GM19372 (cell line): Measurements from ENCODE around the gene LINC01488.

Experiments used
- ATAC-seq: cut with Tn5 transposase; IDR thresholded peaks from one replicate; pipeline ENCODE4 v1.9.1; 2021; ENCODE audit warnings: mild to moderate bottlenecking, low read depth, moderate library complexity; ENCODE audit not compliant: unreplicated experiment

The LINC01488 gene

DNA sequence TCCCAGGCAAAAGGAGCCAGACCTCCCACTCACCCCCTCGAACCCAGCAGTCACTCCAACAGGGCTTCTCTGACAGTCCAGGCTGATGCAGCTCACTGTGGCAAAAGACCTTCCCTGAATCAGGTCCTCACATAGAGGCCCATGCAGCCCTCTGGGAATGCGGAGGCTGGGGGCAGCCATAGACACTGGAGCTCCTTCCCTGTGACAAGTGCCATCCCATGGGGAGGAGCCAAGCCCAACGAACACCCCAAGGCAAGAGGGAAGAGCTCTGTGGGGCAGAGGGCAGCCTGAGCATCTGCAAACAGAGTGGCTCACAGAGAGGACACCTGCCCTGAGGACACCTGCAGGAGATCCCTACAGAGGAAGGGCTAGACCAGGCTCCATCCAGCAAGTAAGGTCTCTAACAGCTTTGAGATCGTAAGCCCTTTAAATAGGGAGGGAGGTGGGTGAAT is at the start of gene LINC01488:
Gene LINC01488, plus strand, starts transcription at position 271 of the 452 bp plus-strand sequence.
- no peak for ATAC-seq

DNA sequence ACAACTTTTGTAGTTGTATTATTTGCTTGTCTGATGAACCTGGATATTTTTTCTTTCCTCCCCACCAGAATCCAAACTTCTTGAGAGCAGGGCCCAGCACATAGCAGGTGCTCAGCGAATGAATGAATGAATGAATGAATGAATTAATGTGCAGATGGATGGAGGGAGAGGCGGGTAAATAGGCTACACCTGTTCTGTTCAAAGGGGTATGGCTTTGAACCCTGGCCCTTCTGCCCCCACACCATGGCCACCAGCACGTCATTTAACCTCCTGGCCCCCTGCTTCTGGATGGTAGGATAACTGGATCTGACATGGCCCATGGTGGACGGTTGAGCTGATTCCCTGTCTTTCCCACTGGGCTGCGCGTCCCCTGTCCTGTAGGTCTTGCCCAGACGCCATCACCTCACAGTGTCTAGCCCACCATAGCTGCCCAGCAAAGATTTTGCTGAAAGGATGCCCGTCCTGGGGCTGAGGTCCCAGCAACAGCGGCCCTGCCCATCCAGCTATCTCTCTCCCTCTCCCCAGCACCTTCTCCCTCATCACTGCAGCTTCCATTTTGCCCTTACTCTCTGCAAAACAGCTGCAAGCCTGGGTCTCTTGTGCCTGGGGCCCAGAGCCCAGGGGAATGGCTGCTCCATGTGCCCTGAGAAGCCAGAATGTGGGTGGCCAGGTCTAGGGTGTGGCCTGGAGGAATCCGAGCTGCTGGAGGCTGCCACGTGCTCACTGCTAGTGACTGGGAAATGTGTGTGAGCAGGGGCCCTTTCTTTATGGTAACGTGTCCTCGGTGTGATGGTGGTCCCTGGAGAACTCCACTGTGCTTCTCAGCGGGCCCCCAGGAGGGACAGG is 49.3 kb upstream of the LINC01488 start:
- ATAC-seq, result no peak

DNA sequence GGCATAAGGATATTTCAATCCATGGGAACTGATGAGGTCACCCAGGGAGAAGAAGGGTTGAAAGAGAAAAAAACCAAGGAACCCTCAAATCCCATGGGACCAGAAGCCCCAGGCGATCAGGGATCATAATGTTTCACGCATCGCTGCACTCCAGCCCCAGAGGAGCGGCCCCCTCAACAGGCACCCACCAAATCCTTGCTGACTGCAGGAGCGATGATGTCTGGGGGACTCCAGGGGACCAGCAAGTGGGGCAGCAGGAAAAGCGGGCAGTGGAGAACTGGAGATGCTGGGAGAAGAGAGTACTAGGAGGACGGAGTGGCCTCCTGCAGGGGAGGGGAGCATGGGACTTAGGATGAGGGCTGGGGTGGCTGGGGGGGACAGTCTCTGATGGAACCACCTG is 47.7 kb upstream of the LINC01488 start:
- ATAC-seq, result no peak

DNA sequence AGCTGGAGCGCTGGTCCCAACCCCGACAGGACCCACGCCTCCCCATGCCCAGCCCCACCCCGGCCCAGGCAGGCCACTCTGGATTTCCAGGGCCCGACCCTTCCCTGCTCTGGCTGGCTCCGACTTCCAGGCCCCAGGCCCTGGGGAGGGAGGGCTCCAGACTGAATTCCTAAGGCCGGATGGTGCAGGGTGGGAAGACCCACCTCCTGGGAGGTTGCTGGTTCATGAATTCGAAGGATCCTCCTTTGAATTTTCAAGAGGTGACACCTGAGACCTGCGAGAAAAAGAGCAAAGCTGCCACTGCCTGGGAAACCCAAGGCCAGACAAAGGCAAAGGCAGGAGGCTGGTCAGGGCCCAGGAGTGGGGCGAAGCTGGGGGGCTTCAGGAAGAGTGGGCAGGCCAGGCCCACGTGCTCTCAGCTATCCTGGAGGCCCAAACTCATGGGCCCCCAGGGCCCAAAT is 47.0 kb upstream of the LINC01488 start:
- ATAC-seq, result no peak

DNA sequence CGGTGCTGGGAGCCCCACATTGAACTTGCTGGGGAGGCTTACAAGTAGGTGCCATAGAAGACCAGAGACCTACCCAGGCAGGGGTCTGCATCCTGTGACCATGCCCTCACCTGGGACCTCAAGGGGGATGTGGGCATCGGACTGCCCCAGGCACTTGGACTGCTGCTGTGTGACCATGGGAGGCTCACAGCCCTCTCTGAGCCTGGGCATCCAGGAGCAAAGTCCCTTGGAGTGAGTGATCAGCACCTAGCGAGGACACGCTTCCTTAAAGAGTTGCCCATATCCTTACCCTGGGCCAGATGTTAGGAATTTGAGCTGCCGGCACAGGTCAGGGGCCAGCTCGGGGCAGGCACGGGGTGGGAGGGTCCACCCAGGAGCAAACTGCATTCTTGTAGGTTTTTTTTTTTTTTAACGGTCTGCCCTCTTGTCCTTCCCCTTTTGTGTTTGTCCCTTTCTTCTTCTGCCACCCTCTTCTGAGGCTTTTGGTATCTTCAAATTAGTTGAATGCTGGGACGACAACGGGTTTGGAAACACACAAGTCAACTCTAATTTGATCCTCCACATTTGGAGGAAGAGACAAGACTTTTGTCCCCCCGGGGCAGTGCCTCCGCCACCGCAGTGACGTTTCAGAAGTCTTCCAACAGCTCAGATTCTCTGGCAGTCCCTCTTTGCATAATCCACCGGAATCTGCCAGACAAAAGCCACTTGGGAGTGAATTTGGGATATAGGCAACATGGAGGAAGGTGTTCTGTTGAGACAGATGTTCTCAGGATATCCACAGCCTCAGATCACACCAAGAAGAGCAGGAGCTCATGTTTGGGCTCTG is 46.1 kb upstream of the LINC01488 start:
- no peak for ATAC-seq

DNA sequence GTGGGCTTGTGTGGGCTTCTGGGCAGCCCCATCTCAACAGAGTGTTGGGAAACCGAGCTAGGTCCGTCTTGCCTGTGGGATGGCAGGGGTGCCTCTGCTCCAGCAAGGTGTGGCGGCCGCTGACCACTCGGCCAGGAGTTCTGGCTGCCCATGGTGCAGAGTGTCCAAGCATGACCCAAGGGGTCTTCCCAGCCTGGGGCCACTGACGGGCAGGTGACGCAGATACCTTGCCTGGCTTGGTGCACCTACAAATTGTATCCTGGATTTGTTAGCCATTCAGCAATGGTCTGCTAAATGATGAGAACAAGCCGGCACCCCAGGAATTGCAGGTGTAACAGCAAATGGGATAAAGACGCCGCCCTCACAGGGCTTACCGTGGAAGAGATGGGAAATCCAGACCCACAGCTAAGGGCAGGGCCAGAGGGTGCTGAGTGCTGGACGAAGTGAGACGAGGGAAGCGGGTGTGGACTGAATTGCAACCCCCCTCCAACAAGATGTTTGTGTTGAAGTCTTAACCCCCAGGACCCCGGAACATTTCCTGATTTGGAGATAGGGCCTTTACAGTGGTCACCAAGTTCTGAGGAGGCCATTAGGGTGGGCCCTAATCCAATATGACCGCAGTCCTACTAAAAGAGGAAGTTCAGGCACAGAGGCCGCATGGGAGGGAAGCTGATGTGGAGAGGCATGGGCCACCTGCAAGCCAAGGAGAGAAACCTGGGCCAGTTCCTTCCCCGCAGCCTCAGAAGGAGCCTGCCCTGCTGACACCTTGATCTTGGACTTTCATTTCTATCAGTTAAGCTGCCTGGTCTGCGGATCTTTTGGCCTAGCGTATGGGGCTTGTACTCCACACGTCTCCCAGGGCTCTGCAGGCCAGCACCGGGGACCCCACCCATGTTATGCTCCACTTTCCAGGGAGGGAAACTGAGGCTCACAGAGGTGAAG is 45.2 kb upstream of the LINC01488 start:
- no peak for ATAC-seq

DNA sequence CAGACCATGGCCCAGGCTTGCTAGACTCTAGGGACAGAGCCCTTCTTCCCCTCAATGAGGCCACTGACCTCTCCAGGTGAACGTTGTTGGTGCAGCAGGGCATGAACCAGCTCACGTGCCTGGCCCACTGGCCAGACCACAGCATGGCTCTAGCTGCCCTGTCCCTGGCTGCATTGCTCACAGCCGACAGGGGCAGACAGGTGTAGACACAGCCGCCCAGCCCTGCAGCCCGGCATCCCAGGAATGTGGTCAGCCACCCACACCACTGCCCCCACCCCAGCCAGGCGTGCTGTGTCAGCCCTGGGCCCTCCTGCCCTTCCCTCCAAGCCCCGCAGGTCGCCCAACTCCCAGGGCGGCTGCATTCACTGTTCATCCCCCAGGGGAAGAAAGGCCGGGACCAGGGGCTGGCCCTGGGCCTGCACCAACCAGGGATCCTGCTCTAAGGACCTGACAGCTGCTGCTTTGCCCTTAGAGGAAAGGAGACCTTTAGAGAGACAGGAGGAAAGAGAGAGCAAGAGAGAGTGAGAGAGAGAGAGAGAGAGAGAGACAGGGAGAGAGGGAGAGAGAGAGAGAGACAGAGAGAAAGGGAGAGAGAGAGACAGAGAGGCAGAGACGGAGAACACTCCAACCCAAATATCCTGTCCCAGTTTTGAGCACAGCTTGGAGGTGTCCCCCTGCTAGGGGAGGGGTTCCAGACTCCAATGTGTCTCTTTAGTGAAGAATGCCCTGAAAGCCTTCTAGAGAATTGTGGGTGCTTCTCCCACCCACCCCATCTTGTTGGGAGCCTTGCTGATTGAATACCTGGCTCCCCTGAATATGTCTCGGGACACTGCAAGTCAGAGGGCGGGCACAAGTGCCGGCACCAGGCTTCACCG is 44.2 kb upstream of the LINC01488 start:
- no peak for ATAC-seq

DNA sequence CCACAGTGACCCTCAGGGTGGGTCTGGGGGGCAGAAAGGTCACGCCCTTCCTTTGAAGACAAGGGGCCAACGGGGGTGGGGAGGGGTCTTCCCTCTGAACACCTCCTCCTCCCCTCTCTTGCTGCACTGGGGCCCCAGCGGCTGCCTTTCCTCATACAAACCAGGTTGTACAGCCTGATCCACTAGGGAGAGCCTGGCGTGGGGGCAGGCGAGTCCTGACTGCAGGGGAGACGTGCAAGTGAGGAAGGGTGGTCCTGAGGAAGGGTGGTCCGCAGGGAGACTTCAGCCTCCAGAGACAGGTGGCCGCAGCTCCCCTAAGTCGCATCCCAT is 43.6 kb upstream of the LINC01488 start:
- no peak for ATAC-seq

DNA sequence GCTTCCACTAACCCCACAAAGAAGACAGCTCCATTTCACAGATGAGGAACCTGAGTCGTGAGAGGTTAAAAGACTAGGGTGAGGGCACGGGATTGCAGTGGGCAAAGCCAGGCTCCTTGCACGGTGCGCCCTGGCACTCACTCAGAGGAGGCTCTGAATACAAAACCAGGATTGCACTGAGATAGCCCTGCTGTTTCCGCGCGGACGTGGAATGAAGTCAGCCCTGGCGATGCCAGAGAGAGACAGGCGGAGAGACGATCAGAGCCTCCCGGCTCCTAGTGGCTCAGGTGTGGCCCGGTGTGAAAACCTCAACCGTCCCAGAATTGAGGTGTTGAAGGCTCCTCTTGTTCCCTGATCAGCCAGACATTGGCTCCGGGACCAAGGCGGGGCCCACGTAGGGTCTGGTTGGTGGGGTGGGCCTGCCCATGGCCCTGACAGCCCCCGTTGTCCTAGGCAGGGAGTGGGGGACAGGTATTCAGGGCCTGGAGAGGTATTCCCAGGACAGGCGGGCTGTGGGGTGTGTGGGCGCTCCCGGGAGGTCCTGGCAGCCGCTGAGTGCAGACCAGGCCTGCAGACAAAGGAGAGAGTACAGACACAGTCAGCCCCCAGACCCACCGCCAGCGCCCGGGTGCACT is 43.1 kb upstream of the LINC01488 start:
- no peak for ATAC-seq

DNA sequence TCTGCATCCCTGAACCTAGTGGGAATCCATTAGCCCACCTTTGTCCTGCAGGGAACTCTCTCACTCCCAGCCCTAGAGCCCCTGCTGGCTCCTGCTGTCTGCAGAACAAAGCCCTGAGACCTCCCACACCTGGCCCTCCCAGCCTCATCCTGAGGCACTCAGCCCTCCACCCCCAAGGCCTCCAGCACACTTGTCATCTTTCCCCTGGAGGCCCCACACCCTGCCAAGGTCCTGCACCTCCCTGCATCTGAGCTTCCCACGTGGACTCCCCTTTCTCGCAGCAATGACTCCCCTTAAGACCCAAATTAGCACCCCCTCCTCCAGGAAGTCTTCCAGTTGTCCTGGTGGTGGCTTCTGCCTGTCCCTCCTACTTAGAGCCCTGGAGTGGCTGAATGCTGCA is 42.3 kb upstream of the LINC01488 start:
- no peak for ATAC-seq

DNA sequence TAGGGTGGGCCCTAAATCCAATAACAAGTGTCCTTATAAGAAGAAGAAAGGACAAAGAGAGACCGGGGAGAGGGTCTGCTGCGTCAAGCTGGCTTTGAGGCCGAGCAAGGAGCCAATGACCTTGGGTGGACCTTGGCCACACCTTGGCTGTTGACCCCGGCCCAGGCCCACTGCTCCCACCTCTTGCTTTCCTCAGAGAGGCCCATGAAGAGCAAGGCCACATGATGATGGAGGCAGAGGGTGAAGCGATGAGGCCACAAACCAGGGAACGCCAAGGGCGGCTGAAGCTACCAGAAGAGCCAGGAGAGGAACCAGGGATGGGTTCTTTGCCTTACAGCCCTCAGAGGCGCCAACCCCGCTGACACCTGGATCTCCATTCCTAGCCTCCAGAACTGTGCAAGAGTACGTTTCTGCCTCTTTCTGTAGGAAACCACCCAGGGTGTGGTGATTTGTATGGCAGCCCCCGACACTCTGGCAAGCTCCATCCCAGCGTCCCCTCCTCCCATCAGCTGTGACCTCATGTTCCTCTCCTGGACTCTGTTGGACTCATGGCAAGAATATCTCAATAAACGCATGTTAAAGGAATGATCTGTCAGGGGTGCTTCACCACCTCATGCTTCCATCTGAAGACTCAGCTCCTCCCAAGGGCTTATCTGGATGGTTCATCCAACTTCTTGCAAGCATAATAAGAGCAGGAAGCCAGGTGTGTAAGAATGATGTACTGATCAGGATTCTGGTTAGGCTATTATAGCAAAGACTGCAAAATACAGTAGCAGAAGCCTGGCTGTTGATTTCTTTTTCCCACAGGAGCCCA is 41.6 kb upstream of the LINC01488 start:
- no peak for ATAC-seq

DNA sequence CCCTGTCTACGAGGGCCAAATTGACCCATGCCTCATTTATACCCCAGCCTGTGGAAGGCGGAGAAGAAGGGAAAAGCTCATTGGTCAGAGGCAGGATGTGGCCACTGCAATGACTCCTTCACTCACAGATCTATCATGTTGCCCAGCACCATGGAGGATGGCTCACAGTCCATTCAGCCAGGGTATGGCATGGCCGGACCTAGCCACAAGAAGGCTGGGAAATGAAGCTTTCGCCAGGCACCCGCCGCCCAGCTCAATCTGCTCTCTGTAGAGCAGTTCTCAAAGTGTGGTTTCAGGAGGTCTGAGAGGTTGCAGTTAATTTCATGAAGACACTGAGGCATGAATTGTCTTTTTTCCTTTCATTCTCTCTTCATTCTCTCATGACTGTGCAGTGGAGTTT is 40.6 kb upstream of the LINC01488 start:
- ATAC-seq, result no peak

DNA sequence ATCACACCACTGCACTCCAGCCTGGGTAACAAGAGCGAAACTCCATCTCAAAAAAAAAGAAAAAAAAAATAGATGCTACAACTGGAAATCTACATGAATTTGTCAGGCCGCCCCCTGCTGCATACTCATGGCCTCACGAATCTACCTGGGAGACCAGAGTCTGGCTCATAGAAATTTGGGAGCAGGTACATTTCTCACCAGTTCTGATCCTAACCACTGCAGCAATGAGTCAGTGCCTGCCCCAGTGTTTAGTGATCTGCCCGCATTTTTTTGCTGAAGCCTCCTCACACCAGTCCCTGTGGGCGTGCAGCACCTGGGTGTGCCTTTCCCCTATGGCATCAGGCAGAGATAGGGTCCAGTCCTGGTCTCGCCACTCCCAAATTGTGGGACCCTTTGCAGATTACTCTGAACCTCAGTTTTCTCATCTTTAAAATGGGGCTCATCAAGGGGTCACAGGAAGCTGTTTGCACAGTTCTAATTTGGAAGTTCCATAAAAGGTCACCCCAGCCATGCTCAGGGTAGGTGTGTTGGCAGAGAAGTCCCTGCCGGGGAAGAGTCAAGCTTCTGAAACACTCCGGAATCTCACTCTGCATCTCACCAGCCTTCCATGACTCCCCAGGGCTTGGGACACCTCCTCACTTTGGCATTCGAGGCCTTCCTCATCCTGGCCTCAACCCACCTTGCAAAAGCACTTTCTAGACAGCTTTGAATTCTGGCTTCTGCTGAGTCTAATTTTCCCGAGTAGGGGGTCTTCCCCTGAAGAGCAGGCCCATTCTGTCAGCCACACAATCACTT is 39.3 kb upstream of the LINC01488 start:
- ATAC-seq, result no peak

DNA sequence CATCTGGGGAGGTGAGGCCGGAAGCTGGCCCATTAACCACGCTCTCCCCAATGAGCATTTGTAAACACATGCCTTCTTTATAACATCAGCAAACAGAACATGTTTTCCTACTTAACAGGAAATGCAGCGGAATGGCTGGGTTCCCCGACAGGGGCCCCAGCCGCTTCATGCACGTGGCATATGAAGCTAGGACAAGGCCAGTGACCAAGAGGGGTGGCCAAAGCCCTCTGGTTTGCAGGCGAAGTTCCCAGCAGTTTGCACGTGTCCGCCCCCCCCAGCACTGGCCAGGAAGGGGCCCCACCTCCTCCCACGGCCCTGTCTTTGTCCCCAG is 38.7 kb upstream of the LINC01488 start:
- ATAC-seq, result no peak

DNA sequence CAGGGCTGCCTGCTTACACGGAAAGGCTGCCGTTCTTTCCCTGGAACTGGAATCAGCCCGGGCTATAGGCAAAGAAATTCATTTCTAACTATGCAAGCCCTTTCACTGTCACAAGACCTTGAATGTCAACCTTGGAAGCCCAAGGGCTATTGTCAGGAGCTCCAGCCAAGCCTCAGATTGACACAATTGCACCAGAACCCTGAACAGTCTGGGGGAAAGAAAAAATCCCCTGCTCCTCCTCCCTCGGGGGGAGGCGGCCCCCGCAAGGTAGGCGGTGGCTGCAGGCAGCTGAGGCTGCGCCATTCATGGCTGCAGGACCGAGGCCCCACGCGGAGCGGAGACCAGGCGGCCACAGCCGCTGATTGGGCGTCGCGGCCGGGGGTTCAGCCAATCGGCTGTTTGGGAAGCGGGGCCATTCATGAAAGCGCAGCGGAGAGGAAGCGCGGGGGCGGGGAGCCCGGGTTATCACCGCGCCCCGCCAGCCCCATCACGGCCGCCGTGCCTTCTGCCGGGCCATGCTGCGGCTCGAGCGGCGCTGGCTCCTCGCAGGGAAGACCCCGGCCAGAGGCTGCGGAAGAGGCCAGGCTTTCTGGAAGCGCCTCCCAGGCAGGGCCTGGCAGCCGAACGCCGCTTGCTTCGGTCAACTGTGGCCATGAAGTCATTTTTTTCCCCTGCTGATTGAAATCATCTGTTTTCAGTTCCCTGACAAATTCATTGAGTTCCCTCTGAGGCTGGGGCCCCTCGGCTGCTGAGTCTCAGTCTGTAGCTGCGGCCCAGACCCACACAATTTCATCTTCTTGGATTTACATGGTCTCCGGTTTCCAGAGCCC is 38.1 kb upstream of the LINC01488 start:
- peak; percentile 96 for ATAC-seq

DNA sequence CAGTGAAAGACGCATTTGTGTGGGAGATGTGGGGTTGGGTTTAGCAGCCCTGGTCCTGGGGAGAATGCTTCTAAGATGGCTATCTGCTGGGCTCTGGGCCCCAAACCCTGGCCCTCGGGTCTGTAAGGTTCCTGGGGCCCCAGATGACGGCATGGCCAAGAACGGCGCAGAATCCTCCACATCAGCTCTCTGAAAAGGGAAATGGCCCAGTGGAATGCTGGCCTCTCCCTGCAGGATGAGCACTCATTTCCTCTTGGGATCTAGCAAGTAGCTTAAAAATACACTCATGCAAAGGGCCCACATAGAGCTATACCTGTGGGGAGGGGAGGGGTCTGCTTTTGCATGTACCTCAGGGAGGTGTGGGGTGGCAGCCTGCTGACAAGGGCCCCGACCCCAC is 37.5 kb upstream of the LINC01488 start:
- ATAC-seq, result no peak
